GM23338 (cell line): ENCODE results near the gene SYCP3. TPM values are rescaled to one million over a fixed set of nuclear protein-coding genes. Genes with fewer than 3 reads are reported as not detected.

ENCODE experiments used
- ATAC-seq: fragments of 200-7000 bp; cut with Tn5 transposase; 3 replicates; pipeline ENCODE4 v1.9.1; 2020
- DNase-seq: peaks from one replicate; pipeline ENCODE4 v3.0.0-alpha.2; 2015; ENCODE audit warnings: low spot score
- H2AFZ ChIP-seq: fragments of 200-600 bp; sonication (generic); 2 replicates; pipeline ENCODE4 v1.8.0; 2016; ENCODE audit warnings: antibody characterized with exemption, mild to moderate bottlenecking, moderate library complexity
- H3F3A ChIP-seq: fragments of 200-600 bp; sonication (generic); replicated peaks from 2 replicates; pipeline ENCODE4 v1.8.0; 2017; ENCODE audit warnings: antibody characterized with exemption, mixed run types, low read depth
- H3K27ac ChIP-seq: fragments of 200-600 bp; sonication (generic); 2 replicates; pipeline ENCODE4 v1.6.1; 2016; ENCODE audit warnings: low read depth
- H3K27me3 ChIP-seq: fragments of 200-600 bp; sonication (generic); 2 replicates; pipeline ENCODE4 v1.8.0; 2016; ENCODE audit warnings: mild to moderate bottlenecking, mixed run types, moderate library complexity; ENCODE audit not compliant: insufficient read depth
- H3K36me3 ChIP-seq: fragments of 200-600 bp; sonication (generic); 2 replicates; pipeline ENCODE4 v1.8.0; 2016; ENCODE audit warnings: mild to moderate bottlenecking; ENCODE audit not compliant: insufficient read depth
- H3K4me1 ChIP-seq: fragments of 200-600 bp; sonication (generic); 2 replicates; pipeline ENCODE4 v1.8.0; 2016; ENCODE audit warnings: mild to moderate bottlenecking, moderate library complexity; ENCODE audit not compliant: insufficient read depth
- H3K4me2 ChIP-seq: fragments of 200-600 bp; sonication (generic); 2 replicates; pipeline ENCODE4 v1.7.1; 2017; ENCODE audit warnings: mixed run types
- H3K4me3 ChIP-seq: fragments of 200-600 bp; sonication (generic); 2 replicates; pipeline ENCODE4 v1.6.1; 2016; ENCODE audit warnings: mixed run types
- H3K79me2 ChIP-seq: fragments of 200-600 bp; sonication (generic); replicated peaks from 2 replicates; pipeline ENCODE4 v1.8.0; 2017; ENCODE audit warnings: mild to moderate bottlenecking; ENCODE audit not compliant: insufficient read depth
- H3K9me2 ChIP-seq: fragments of 200-600 bp; sonication (generic); 2 replicates; pipeline ENCODE4 v1.8.0; 2017; ENCODE audit not compliant: insufficient read depth
- H4K20me1 ChIP-seq: fragments of 200-600 bp; sonication (generic); replicated peaks from 2 replicates; pipeline ENCODE4 v1.8.0; 2017; ENCODE audit warnings: mild to moderate bottlenecking; ENCODE audit not compliant: insufficient read depth
- H3K27ac Mint-ChIP-seq: 2 replicates; pipeline ENCODE4 v1.8.0; 2020; ENCODE audit warnings: inconsistent platforms, mild to moderate bottlenecking, moderate library complexity, mixed read lengths
- H3K27me3 Mint-ChIP-seq: 3 replicates; pipeline ENCODE4 v1.8.0; 2022; ENCODE audit warnings: low read depth, mild to moderate bottlenecking, moderate library complexity, mixed read lengths, inconsistent platforms; ENCODE audit not compliant: insufficient read depth, poor library complexity
- H3K36me3 Mint-ChIP-seq: 3 replicates; pipeline ENCODE4 v1.8.0; 2021; ENCODE audit warnings: low read depth, mild to moderate bottlenecking, inconsistent platforms, moderate library complexity, mixed read lengths
- H3K4me1 Mint-ChIP-seq: 3 replicates; pipeline ENCODE4 v1.8.0; 2020; ENCODE audit warnings: mild to moderate bottlenecking, inconsistent platforms, mixed read lengths
- H3K4me3 Mint-ChIP-seq: 3 replicates; pipeline ENCODE4 v1.8.0; 2021; ENCODE audit warnings: moderate library complexity, mild to moderate bottlenecking, inconsistent platforms, mixed read lengths
- H3K9me3 Mint-ChIP-seq: 3 replicates; pipeline ENCODE4 v1.8.0; 2020; ENCODE audit warnings: moderate library complexity, mild to moderate bottlenecking, inconsistent platforms, mixed read lengths
- CREB1 ChIP-seq: fragments of 250-450 bp; sonication (Bioruptor Pico); IDR thresholded peaks from 2 replicates; pipeline ENCODE4 v1.5.0; 2020; ENCODE audit warnings: low read depth, mild to moderate bottlenecking, moderate library complexity
- EZH2 ChIP-seq: fragments of 200-600 bp; sonication (generic); IDR thresholded peaks from one replicate; pipeline ENCODE4 v1.8.0; 2017; ENCODE audit warnings: antibody characterized with exemption, mild to moderate bottlenecking, low read depth; ENCODE audit not compliant: unreplicated experiment
- EZH2phosphoT487 ChIP-seq: fragments of 200-600 bp; sonication (generic); IDR thresholded peaks from one replicate; pipeline ENCODE4 v1.8.1; 2018; ENCODE audit warnings: antibody characterized with exemption; ENCODE audit not compliant: unreplicated experiment
- JUNB ChIP-seq: IDR thresholded peaks from one replicate; pipeline ENCODE4 v1.6.1; 2016; ENCODE audit warnings: antibody characterized with exemption; ENCODE audit not compliant: unreplicated experiment
- NANOG ChIP-seq: IDR thresholded peaks from 2 replicates; pipeline ENCODE4 v1.6.1; 2016; ENCODE audit warnings: antibody characterized with exemption, borderline replicate concordance
- POLR2AphosphoS5 ChIP-seq: IDR thresholded peaks from 2 replicates; pipeline ENCODE4 v1.6.1; 2016; ENCODE audit warnings: antibody characterized with exemption, low read depth
- STAT1 ChIP-seq: IDR thresholded peaks from one replicate; pipeline ENCODE4 v1.6.1; 2016; ENCODE audit warnings: antibody characterized with exemption; ENCODE audit not compliant: unreplicated experiment
- ZNF114 ChIP-seq: fragments of 250-450 bp; sonication (Bioruptor Pico); IDR thresholded peaks from 2 replicates; pipeline ENCODE4 v1.5.0; 2020; ENCODE audit warnings: mild to moderate bottlenecking, moderate library complexity
- ZNF331 ChIP-seq: fragments of 250-450 bp; sonication (Bioruptor Pico); IDR thresholded peaks from 2 replicates; pipeline ENCODE4 v1.5.0; 2020; ENCODE audit warnings: low read depth, mild to moderate bottlenecking, moderate library complexity
- ZNF462 ChIP-seq: fragments of 250-450 bp; sonication (Bioruptor Pico); IDR thresholded peaks from 2 replicates; pipeline ENCODE4 v1.5.0; 2020; ENCODE audit warnings: mild to moderate bottlenecking, moderate library complexity
- polyA plus RNA-seq: library from polyadenylated mRNA; unstranded; fragments of >200 nt; fragmentation: Nextera tagmentation; extraction: Ambion mirVana; gene quantifications from 2 replicates; pipeline ENCODE4 v1.2.1, GENCODE V29; 2016
- total RNA-seq: library from RNA; depleted of rRNA; stranded (reverse); fragments of >200 nt; shearing (Covaris generic); gene quantifications from 2 replicates; pipeline ENCODE4 v1.2.3, GENCODE V29; 2014
- TF ChIP-seq, protein P1 (sequence below): IDR thresholded peaks from one replicate; pipeline ENCODE4 v1.6.1; 2018; ENCODE audit warnings: antibody characterized with exemption; ENCODE audit not compliant: unreplicated experiment
- TF ChIP-seq, protein P2 (sequence below): IDR thresholded peaks from 2 replicates; pipeline ENCODE4 v1.6.1; 2016; ENCODE audit warnings: antibody characterized with exemption
- TF ChIP-seq, protein P3 (sequence below), 2 experiments: fragments of 200-600 bp in 1 of 2; sonication (generic) in 1 of 2; conservative IDR thresholded peaks; 2 replicates each; pipeline versions ENCODE4 v1.5.1 to v1.6.1; 2016 to 2017; ENCODE audit warnings: antibody characterized with exemption in 2 of 2, low read depth in 2 of 2, mild to moderate bottlenecking in 2 of 2, moderate library complexity in 1 of 2

SYCP3 gene
- total and polyA plus RNA-seq, 2 experiments from 2014 or later: 0.07 to 1.5 TPM

- Histone ChIP-seq H3K4me1 (no peaks in the 10 kb centered on the region), H3K79me2 (no peaks in the 10 kb centered on the region), H4K20me1 (no peaks in the 10 kb centered on the region; the same call in 1 of the 2 replicates), H3K4me2 (no peak overlapping the region), H3F3A (no peaks in the 10 kb centered on the region), H3K27ac (no peak overlapping the region), H3K4me3 (no peak overlapping the region), H3K27me3 (no peaks in the 10 kb centered on the region), H2AFZ (no peak overlapping the region), H3K9me2 (no peaks in the 10 kb centered on the region), H3K36me3 (peaks cover 14% of the 10 kb centered on the region; the same call in 1 of the 2 replicates)
- Mint-ChIP-seq H3K27ac (no peak overlapping the region), H3K4me3 (no peak overlapping the region), H3K9me3 (no peaks in the 10 kb centered on the region), H3K36me3 (peaks cover 4% of the 10 kb centered on the region; the same call in 2 of the 3 replicates), H3K27me3 (peaks cover 4% of the 10 kb centered on the region), H3K4me1 (no peaks in the 10 kb centered on the region)
- TF ChIP-seq NANOG (no peak), ZNF462 (CRISPR knock-in tag) (no peak), EZH2phosphoT487 (no peak), ZNF114 (CRISPR knock-in tag) (no peak), JUNB (no peak), CREB1 (CRISPR knock-in tag) (no peak), POLR2AphosphoS5 (no peak), STAT1 (no peak), ZNF331 (CRISPR knock-in tag) (no peak), EZH2 (no peak)
- TF ChIP-seq, protein P1, sequence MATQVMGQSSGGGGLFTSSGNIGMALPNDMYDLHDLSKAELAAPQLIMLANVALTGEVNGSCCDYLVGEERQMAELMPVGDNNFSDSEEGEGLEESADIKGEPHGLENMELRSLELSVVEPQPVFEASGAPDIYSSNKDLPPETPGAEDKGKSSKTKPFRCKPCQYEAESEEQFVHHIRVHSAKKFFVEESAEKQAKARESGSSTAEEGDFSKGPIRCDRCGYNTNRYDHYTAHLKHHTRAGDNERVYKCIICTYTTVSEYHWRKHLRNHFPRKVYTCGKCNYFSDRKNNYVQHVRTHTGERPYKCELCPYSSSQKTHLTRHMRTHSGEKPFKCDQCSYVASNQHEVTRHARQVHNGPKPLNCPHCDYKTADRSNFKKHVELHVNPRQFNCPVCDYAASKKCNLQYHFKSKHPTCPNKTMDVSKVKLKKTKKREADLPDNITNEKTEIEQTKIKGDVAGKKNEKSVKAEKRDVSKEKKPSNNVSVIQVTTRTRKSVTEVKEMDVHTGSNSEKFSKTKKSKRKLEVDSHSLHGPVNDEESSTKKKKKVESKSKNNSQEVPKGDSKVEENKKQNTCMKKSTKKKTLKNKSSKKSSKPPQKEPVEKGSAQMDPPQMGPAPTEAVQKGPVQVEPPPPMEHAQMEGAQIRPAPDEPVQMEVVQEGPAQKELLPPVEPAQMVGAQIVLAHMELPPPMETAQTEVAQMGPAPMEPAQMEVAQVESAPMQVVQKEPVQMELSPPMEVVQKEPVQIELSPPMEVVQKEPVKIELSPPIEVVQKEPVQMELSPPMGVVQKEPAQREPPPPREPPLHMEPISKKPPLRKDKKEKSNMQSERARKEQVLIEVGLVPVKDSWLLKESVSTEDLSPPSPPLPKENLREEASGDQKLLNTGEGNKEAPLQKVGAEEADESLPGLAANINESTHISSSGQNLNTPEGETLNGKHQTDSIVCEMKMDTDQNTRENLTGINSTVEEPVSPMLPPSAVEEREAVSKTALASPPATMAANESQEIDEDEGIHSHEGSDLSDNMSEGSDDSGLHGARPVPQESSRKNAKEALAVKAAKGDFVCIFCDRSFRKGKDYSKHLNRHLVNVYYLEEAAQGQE: no peak
- TF ChIP-seq, protein P2, sequence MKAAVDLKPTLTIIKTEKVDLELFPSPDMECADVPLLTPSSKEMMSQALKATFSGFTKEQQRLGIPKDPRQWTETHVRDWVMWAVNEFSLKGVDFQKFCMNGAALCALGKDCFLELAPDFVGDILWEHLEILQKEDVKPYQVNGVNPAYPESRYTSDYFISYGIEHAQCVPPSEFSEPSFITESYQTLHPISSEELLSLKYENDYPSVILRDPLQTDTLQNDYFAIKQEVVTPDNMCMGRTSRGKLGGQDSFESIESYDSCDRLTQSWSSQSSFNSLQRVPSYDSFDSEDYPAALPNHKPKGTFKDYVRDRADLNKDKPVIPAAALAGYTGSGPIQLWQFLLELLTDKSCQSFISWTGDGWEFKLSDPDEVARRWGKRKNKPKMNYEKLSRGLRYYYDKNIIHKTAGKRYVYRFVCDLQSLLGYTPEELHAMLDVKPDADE: no peak
- TF ChIP-seq, protein P3, sequence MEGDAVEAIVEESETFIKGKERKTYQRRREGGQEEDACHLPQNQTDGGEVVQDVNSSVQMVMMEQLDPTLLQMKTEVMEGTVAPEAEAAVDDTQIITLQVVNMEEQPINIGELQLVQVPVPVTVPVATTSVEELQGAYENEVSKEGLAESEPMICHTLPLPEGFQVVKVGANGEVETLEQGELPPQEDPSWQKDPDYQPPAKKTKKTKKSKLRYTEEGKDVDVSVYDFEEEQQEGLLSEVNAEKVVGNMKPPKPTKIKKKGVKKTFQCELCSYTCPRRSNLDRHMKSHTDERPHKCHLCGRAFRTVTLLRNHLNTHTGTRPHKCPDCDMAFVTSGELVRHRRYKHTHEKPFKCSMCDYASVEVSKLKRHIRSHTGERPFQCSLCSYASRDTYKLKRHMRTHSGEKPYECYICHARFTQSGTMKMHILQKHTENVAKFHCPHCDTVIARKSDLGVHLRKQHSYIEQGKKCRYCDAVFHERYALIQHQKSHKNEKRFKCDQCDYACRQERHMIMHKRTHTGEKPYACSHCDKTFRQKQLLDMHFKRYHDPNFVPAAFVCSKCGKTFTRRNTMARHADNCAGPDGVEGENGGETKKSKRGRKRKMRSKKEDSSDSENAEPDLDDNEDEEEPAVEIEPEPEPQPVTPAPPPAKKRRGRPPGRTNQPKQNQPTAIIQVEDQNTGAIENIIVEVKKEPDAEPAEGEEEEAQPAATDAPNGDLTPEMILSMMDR (conservative IDR thresholded peaks at IDR 0.05; ENCODE audit: low read depth in 2 of 2): no peak
- DNase-seq (no peak), ATAC-seq (no peak)
These were observed 45.1 kb upstream of the SYCP3 start for GRCh38 chr12:101784376-101784775.
